ENCODE results near the gene SLC35F3.

DNA sequence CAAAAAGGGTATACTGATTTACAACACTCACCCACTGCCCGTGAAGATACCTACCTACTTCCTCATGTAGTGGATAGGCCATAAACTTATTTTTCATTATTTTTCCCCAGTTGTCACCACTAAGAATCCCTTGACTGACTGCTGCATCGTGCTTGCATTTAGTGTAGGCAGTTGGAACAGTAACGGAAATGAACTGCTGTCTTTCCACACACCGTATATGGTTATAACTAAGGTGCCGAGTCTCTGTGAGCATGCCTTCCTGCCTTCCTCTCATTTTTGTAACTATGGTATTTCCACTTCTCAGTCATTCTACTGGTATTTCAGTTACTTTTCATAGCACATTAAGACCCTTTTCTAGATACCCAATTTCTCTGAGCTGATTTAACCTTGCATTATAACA, 36.4 kb downstream of the SLC35F3 start:
- TF ChIP-seq, protein P1, sequence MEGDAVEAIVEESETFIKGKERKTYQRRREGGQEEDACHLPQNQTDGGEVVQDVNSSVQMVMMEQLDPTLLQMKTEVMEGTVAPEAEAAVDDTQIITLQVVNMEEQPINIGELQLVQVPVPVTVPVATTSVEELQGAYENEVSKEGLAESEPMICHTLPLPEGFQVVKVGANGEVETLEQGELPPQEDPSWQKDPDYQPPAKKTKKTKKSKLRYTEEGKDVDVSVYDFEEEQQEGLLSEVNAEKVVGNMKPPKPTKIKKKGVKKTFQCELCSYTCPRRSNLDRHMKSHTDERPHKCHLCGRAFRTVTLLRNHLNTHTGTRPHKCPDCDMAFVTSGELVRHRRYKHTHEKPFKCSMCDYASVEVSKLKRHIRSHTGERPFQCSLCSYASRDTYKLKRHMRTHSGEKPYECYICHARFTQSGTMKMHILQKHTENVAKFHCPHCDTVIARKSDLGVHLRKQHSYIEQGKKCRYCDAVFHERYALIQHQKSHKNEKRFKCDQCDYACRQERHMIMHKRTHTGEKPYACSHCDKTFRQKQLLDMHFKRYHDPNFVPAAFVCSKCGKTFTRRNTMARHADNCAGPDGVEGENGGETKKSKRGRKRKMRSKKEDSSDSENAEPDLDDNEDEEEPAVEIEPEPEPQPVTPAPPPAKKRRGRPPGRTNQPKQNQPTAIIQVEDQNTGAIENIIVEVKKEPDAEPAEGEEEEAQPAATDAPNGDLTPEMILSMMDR (IDR thresholded peaks at IDR 0.05; ENCODE audit: insufficient read depth, low read depth, low read length): no peak
- TF ChIP-seq EZH2 (IDR thresholded peaks at IDR 0.05; ENCODE audit: insufficient read depth, low read length): no peak

Measured in astrocyte (in vitro differentiated cells and primary cell).